HCT116 (cell line): ENCODE results near the gene SDK1.

Experiments
- CEBPB ChIP-seq: IDR thresholded peaks from 2 replicates; pipeline ENCODE4 v1.6.1; 2012; ENCODE audit warnings: low read depth
- ELF1 ChIP-seq: IDR thresholded peaks from 2 replicates; pipeline ENCODE4 v1.6.1; 2012; ENCODE audit warnings: low read depth, borderline replicate concordance
- EZH2 ChIP-seq: fragments of 200-600 bp; sonication (generic); IDR thresholded peaks from 2 replicates; pipeline ENCODE4 v1.6.1; 2017; ENCODE audit warnings: antibody characterized with exemption, mixed run types
- EZH2phosphoT487 ChIP-seq: fragments of 200-600 bp; IDR thresholded peaks from 2 replicates; pipeline ENCODE4 v1.6.1; 2018; ENCODE audit warnings: antibody characterized with exemption, borderline replicate concordance
- JUND ChIP-seq: IDR thresholded peaks from 2 replicates; pipeline ENCODE4 v1.6.1; 2012
- POLR2A ChIP-seq: IDR thresholded peaks from 2 replicates; pipeline ENCODE4 v1.7.0; 2011; ENCODE audit warnings: borderline replicate concordance; ENCODE audit not compliant: insufficient read depth, insufficient read length; ENCODE audit errors: extremely low read depth
- POLR2AphosphoS5 ChIP-seq: IDR thresholded peaks from 2 replicates; pipeline ENCODE4 v1.6.1; 2011; ENCODE audit warnings: mild to moderate bottlenecking, low read depth, low read length, moderate library complexity
- RAD21 ChIP-seq: IDR thresholded peaks from 2 replicates; pipeline ENCODE4 v1.6.1; 2012; ENCODE audit warnings: low read depth, mild to moderate bottlenecking
- SIN3A ChIP-seq: IDR thresholded peaks from 2 replicates; pipeline ENCODE4 v1.6.1; 2012; ENCODE audit warnings: low read depth
- SRF ChIP-seq: IDR thresholded peaks from 2 replicates; pipeline ENCODE4 v1.6.1; 2012; ENCODE audit warnings: low read depth
- TCF7L2 ChIP-seq: IDR thresholded peaks from 2 replicates; pipeline ENCODE4 v1.7.0; 2011; ENCODE audit warnings: borderline replicate concordance, inconsistent platforms; ENCODE audit not compliant: insufficient read depth, insufficient read length; ENCODE audit errors: extremely low read depth
- TF ChIP-seq, protein P1 (sequence below), 3 experiments: fragments of 200-600 bp in 1 of 3; sonication (generic) in 1 of 3; IDR thresholded peaks in 2 of 3; conservative IDR thresholded peaks in 1 of 3; 2 replicates each; pipeline ENCODE4 v1.5.1; 2012 to 2017; ENCODE audit warnings: low read depth in 2 of 3, low read length in 2 of 3, antibody characterized with exemption in 1 of 3, borderline replicate concordance in 1 of 3, control low read depth in 1 of 3, mild to moderate bottlenecking in 1 of 3, mixed read lengths in 1 of 3, mixed run types in 1 of 3, moderate library complexity in 1 of 3; ENCODE audit not compliant: insufficient read depth in 1 of 3
- TF ChIP-seq, protein P2 (sequence below): IDR thresholded peaks from 2 replicates; pipeline ENCODE4 v1.6.1; 2012
- TF ChIP-seq, protein P3 (sequence below): IDR thresholded peaks from 2 replicates; pipeline ENCODE4 v1.6.1; 2012; ENCODE audit warnings: low read depth

DNA sequence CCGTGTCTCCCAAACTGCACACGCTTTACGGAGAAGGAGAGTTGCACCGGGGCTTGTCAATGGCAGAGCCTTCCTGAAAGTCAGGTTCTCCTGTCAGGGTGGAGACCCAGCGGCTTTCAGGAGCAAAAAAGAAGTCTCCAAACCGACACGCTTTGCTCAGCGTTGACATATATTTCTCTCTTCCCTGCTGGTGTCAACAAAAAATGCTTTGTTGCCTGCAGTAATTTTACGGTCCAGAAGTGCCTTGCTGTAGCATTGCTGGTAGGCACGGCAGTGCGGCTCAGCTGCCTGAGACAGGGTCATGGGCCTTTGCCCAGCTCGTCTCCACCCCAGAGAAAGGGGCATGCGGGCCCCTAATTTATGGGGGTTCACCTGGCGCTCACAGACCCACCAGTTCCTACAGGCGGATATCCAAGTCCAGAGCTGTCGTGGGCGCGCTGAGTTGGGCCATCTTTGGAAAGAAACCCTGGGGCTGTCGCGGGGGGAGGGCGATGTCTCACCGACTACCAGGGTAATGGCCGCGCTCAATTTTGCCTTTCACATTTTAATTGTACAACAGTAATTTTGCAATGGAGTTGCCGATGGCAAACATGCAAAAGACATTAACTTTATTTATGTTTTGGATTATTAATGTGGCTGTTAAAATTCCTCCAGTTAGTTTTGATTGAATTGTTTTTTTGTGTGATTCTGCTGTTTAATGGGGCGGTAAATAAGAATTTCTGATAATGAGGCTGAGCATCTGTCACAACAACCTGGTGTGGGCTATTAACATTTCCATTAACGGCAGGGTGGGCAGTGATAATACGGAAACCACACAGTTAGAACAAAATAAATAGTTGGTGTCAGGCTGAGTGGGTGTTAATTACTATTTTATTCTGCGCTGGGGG, 902.8 kb downstream of the SDK1 start:
- TF ChIP-seq, protein P1, sequence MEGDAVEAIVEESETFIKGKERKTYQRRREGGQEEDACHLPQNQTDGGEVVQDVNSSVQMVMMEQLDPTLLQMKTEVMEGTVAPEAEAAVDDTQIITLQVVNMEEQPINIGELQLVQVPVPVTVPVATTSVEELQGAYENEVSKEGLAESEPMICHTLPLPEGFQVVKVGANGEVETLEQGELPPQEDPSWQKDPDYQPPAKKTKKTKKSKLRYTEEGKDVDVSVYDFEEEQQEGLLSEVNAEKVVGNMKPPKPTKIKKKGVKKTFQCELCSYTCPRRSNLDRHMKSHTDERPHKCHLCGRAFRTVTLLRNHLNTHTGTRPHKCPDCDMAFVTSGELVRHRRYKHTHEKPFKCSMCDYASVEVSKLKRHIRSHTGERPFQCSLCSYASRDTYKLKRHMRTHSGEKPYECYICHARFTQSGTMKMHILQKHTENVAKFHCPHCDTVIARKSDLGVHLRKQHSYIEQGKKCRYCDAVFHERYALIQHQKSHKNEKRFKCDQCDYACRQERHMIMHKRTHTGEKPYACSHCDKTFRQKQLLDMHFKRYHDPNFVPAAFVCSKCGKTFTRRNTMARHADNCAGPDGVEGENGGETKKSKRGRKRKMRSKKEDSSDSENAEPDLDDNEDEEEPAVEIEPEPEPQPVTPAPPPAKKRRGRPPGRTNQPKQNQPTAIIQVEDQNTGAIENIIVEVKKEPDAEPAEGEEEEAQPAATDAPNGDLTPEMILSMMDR (IDR thresholded peaks at IDR 0.05 in 2 of 3, conservative IDR thresholded peaks at IDR 0.05 in 1 of 3; ENCODE audit: borderline replicate concordance in 1 of 3, insufficient read depth in 1 of 3, low read depth in 2 of 3, low read length in 2 of 3) = no peak
- TF ChIP-seq EZH2 (no peak), TCF7L2 (no peak), EZH2phosphoT487 (no peak), SIN3A (no peak), POLR2A (no peak), JUND (no peak), SRF (no peak), ELF1 (no peak), POLR2AphosphoS5 (no peak), RAD21 (no peak), CEBPB (no peak)
- TF ChIP-seq, protein P2, sequence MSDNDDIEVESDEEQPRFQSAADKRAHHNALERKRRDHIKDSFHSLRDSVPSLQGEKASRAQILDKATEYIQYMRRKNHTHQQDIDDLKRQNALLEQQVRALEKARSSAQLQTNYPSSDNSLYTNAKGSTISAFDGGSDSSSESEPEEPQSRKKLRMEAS = no peak
- TF ChIP-seq, protein P3, sequence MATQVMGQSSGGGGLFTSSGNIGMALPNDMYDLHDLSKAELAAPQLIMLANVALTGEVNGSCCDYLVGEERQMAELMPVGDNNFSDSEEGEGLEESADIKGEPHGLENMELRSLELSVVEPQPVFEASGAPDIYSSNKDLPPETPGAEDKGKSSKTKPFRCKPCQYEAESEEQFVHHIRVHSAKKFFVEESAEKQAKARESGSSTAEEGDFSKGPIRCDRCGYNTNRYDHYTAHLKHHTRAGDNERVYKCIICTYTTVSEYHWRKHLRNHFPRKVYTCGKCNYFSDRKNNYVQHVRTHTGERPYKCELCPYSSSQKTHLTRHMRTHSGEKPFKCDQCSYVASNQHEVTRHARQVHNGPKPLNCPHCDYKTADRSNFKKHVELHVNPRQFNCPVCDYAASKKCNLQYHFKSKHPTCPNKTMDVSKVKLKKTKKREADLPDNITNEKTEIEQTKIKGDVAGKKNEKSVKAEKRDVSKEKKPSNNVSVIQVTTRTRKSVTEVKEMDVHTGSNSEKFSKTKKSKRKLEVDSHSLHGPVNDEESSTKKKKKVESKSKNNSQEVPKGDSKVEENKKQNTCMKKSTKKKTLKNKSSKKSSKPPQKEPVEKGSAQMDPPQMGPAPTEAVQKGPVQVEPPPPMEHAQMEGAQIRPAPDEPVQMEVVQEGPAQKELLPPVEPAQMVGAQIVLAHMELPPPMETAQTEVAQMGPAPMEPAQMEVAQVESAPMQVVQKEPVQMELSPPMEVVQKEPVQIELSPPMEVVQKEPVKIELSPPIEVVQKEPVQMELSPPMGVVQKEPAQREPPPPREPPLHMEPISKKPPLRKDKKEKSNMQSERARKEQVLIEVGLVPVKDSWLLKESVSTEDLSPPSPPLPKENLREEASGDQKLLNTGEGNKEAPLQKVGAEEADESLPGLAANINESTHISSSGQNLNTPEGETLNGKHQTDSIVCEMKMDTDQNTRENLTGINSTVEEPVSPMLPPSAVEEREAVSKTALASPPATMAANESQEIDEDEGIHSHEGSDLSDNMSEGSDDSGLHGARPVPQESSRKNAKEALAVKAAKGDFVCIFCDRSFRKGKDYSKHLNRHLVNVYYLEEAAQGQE = no peak
